ENCODE measurements around the gene TRIM14. TPM values are rescaled to one million over a fixed set of nuclear protein-coding genes. Genes with fewer than 3 reads are reported as not detected.

The TRIM14 gene
- total and polyA plus RNA-seq, 2 of the 13 experiments (the other 11 are each of a cell fraction or from before 2014, with no cell fraction given) = 9.2 to 13.0 TPM

- TF ChIP-seq SKIL (CRISPR knock-in tag; IDR thresholded peaks at IDR 0.05; ENCODE audit: borderline replicate concordance) (0 out of 2 replicates have a peak, but pooled peaks have one; percentile 33), KMT2B (CRISPR knock-in tag; IDR thresholded peaks at IDR 0.05) (peak; percentile 65), FOXP4 (CRISPR knock-in tag; IDR thresholded peaks at IDR 0.05) (no peak), SKI (IDR thresholded peaks at IDR 0.05; ENCODE audit: partially characterized antibody) (no peak), HNRNPK (IDR thresholded peaks at IDR 0.05; ENCODE audit: low read depth, low read length, poor library complexity, severe bottlenecking) (peak; percentile 61), ZNF3 (CRISPR knock-in tag; IDR thresholded peaks at IDR 0.05) (no peak), HBP1 (CRISPR knock-in tag; IDR thresholded peaks at IDR 0.05; ENCODE audit: low read depth) (no peak; the same call in 1 of the 2 replicates), SRSF1 (optimal IDR thresholded peaks at IDR 0.05; ENCODE audit: low read depth, low read length) (no peak), ZNF382 (CRISPR knock-in tag; IDR thresholded peaks at IDR 0.05; ENCODE audit: borderline replicate concordance) (no peak), LBX2 (CRISPR knock-in tag; IDR thresholded peaks at IDR 0.05; ENCODE audit: borderline replicate concordance) (0 out of 2 replicates have a peak, but pooled peaks have one; percentile 63), WIZ (CRISPR knock-in tag; IDR thresholded peaks at IDR 0.05) (0 out of 2 replicates have a peak, but pooled peaks have one; percentile 68), ZNF570 (CRISPR knock-in tag; IDR thresholded peaks at IDR 0.05; ENCODE audit: borderline replicate concordance) (no peak), MIER2 (CRISPR knock-in tag; IDR thresholded peaks at IDR 0.05) (no peak), KDM6A (CRISPR knock-in tag; IDR thresholded peaks at IDR 0.05; ENCODE audit: low read depth) (no peak), JDP2 (CRISPR knock-in tag; IDR thresholded peaks at IDR 0.05; ENCODE audit: borderline replicate concordance) (no peak), HNF4A (CRISPR knock-in tag; IDR thresholded peaks at IDR 0.05) (no peak), DMAP1 (CRISPR knock-in tag; IDR thresholded peaks at IDR 0.05) (no peak; the same call in 1 of the 2 replicates), ZNF34 (CRISPR knock-in tag; IDR thresholded peaks at IDR 0.05; ENCODE audit: borderline replicate concordance) (no peak), ZNF558 (CRISPR knock-in tag; IDR thresholded peaks at IDR 0.05; ENCODE audit: borderline replicate concordance) (peak; percentile 52; the same call in 1 of the 2 replicates), KAT2B (IDR thresholded peaks at IDR 0.05; ENCODE audit: borderline replicate concordance, low read depth, low read length) (no peak), ZNF672 (CRISPR knock-in tag; IDR thresholded peaks at IDR 0.05) (no peak), PCBP2 (optimal IDR thresholded peaks at IDR 0.05; ENCODE audit: low read depth, low read length, poor library complexity, severe bottlenecking) (no peak), SIX4 (CRISPR knock-in tag; IDR thresholded peaks at IDR 0.05) (no peak), BHLHE40 (IDR thresholded peaks at IDR 0.05; ENCODE audit: low read length) (peak; percentile 78), ZNF747 (CRISPR knock-in tag; IDR thresholded peaks at IDR 0.05; ENCODE audit: borderline replicate concordance) (no peak)
Measured at GRCh38 chr9:98118640-98119601, at the start of gene TRIM14 (continued).

Measured in HepG2 (cell line).